Fibroblast of lung (primary cell): ENCODE results near the gene TRIM26. TPM values are rescaled to one million over a fixed set of nuclear protein-coding genes. Genes with fewer than 3 reads are reported as not detected.

ENCODE experiments used
- DNase-seq, 2 donors: peaks; one replicate each; pipeline versions ENCODE4 v3.0.0 to v3.0.0-alpha.2; 2010; ENCODE audit warnings: low read depth in 2 of 2
- H2AFZ ChIP-seq: 2 replicates; pipeline ENCODE4 v1.5.1; 2012; ENCODE audit warnings: low read length, control low read depth, inconsistent platforms
- H3K27ac ChIP-seq: 2 replicates; pipeline ENCODE4 v1.5.1; 2011; ENCODE audit warnings: low read length, control low read depth; ENCODE audit not compliant: insufficient read depth
- H3K27me3 ChIP-seq: 2 replicates; pipeline ENCODE4 v1.5.1; 2011; ENCODE audit warnings: mild to moderate bottlenecking, low read length; ENCODE audit not compliant: control insufficient read depth, insufficient read depth
- H3K36me3 ChIP-seq: 2 replicates; pipeline ENCODE4 v1.5.1; 2011; ENCODE audit warnings: low read length; ENCODE audit not compliant: control insufficient read depth, insufficient read depth
- H3K4me1 ChIP-seq: 2 replicates; pipeline ENCODE4 v1.5.1; 2011; ENCODE audit warnings: low read length; ENCODE audit not compliant: control insufficient read depth, insufficient read depth; ENCODE audit errors: extremely low read depth
- H3K4me2 ChIP-seq: 2 replicates; pipeline ENCODE4 v1.5.1; 2011; ENCODE audit warnings: low read length, control low read depth; ENCODE audit not compliant: insufficient read depth; ENCODE audit errors: extremely low read depth
- H3K4me3 ChIP-seq, 4 experiments: fragments of 200-600 bp in 1 of 4; sonication (generic) in 1 of 4; replicated peaks in 1 of 4; 2 replicates each; pipeline ENCODE4 v1.5.1; 2011 to 2016; ENCODE audit warnings: low read length in 4 of 4, low read depth in 3 of 4, mild to moderate bottlenecking in 3 of 4, control low read depth in 2 of 4, inconsistent platforms in 1 of 4, mixed read lengths in 1 of 4; ENCODE audit not compliant: insufficient read depth in 1 of 4; ENCODE audit errors: control extremely low read depth in 1 of 4
- H3K79me2 ChIP-seq: 2 replicates; pipeline ENCODE4 v1.5.1; 2012; ENCODE audit warnings: mild to moderate bottlenecking, low read length, inconsistent platforms; ENCODE audit not compliant: control insufficient read depth, insufficient read depth
- H3K9ac ChIP-seq: 2 replicates; pipeline ENCODE4 v1.5.1; 2011; ENCODE audit warnings: mild to moderate bottlenecking, low read length, control low read depth; ENCODE audit not compliant: insufficient read depth
- H3K9me3 ChIP-seq: 2 replicates; pipeline ENCODE4 v1.5.1; 2012; ENCODE audit warnings: low read depth, low read length; ENCODE audit not compliant: control insufficient read depth, insufficient read depth
- H4K20me1 ChIP-seq: 2 replicates; pipeline ENCODE4 v1.5.1; 2011; ENCODE audit warnings: low read length; ENCODE audit not compliant: control insufficient read depth, insufficient read depth; ENCODE audit errors: extremely low read depth
- CTCF ChIP-seq, 2 donors: IDR thresholded peaks in 1 of 2; conservative IDR thresholded peaks in 1 of 2; 1 replicate in 1 of 2; 2 replicates in 1 of 2; pipeline ENCODE4 v1.5.1; 2011 to 2012; ENCODE audit warnings: low read length in 2 of 2, control low read depth in 1 of 2, inconsistent platforms in 1 of 2, low read depth in 1 of 2, mild to moderate bottlenecking in 1 of 2
- EZH2 ChIP-seq: IDR thresholded peaks from 2 replicates; pipeline ENCODE4 v1.5.1; 2012; ENCODE audit warnings: low read length, control low read depth, mild to moderate bottlenecking; ENCODE audit errors: missing control alignments
- polyA plus RNA-seq, 2 donors: library from polyadenylated mRNA; depleted of rRNA in 1 of 2; stranded (reverse) in 1 of 2; unstranded in 1 of 2; fragments of >200 nt; gene quantifications; 2 replicates each; pipeline ENCODE4 v1.2.1, GENCODE V29; 2011 to 2012; ENCODE audit warnings: missing spikeins in 1 of 2
- total RNA-seq: library from RNA; depleted of rRNA; stranded (reverse); fragments of >200 nt; gene quantifications from 2 replicates; pipeline ENCODE4 v1.2.1, GENCODE V29; 2014

The TRIM26 gene
- total and polyA plus RNA-seq, 2 donors (not counting 1 experiment from before 2014, with no cell fraction given): 18.8 to 22.5 TPM

GRCh38 chr6:30136570-30137286, 76.5 kb downstream of the TRIM26 start:
- Histone ChIP-seq H3K4me2 (no peak overlapping the region), H3K79me2 (no peaks in the 10 kb centered on the region), H3K36me3 (no peaks in the 10 kb centered on the region), H2AFZ (no peak overlapping the region), H4K20me1 (no peaks in the 10 kb centered on the region), H3K9me3 (no peaks in the 10 kb centered on the region), H3K4me3 (no peak overlapping the region), H3K4me1 (no peaks in the 10 kb centered on the region), H3K9ac (no peak overlapping the region), H3K27ac (no peak overlapping the region), H3K27me3 (peaks cover 16% of the 10 kb centered on the region)
- TF ChIP-seq EZH2 (no peak), CTCF (conservative IDR thresholded peaks at IDR 0.05 in 1 of 2, IDR thresholded peaks at IDR 0.05 in 1 of 2; ENCODE audit: low read depth in 1 of 2, low read length in 2 of 2) (no peak)
- DNase-seq: no peak

GRCh38 chr6:30135757-30136156, 77.4 kb downstream of the TRIM26 start, which contains the start of gene TRIM40:
TSS of gene TRIM40 (plus strand) at chr6:30136140. CDS start at chr6:30137037, 897 bp downstream.
- Histone ChIP-seq H3K36me3 (no peaks in the 10 kb centered on the region), H3K4me3 (no peak within 1 kb of the TSS), H3K4me2 (no peak within 1 kb of the TSS), H3K79me2 (no peaks in the 10 kb centered on the region), H3K4me1 (no peaks in the 10 kb centered on the region), H3K27ac (no peak within 1 kb of the TSS), H3K9ac (no peak within 1 kb of the TSS), H4K20me1 (no peaks in the 10 kb centered on the region), H2AFZ (no peak within 1 kb of the TSS), H3K27me3 (peaks cover 20% of the 10 kb centered on the region), H3K9me3 (no peaks in the 10 kb centered on the region)
- TF ChIP-seq CTCF (conservative IDR thresholded peaks at IDR 0.05 in 1 of 2, IDR thresholded peaks at IDR 0.05 in 1 of 2; ENCODE audit: low read depth in 1 of 2, low read length in 2 of 2): no peak
- TF ChIP-seq EZH2: no peak
- DNase-seq: no peak

- TF ChIP-seq EZH2 (no peak), CTCF (conservative IDR thresholded peaks at IDR 0.05 in 1 of 2, IDR thresholded peaks at IDR 0.05 in 1 of 2; ENCODE audit: low read depth in 1 of 2, low read length in 2 of 2) (no peak)
- Histone ChIP-seq H3K36me3 (no peaks in the 10 kb centered on the region), H3K9me3 (no peaks in the 10 kb centered on the region), H2AFZ (no peak overlapping the region), H4K20me1 (no peaks in the 10 kb centered on the region), H3K27ac (no peak overlapping the region), H3K4me1 (no peaks in the 10 kb centered on the region), H3K9ac (no peak overlapping the region), H3K27me3 (peaks cover 25% of the 10 kb centered on the region), H3K4me2 (no peak overlapping the region), H3K79me2 (no peaks in the 10 kb centered on the region), H3K4me3 (no peak overlapping the region)
- no peak for DNase-seq
These were observed 78.1 kb downstream of the TRIM26 start for GRCh38 chr6:30135147-30135546.

Other genes with a start within 250 kb of the TRIM26 start
- gene POLR1H, start 152.1 kb downstream of the TRIM26 start, total RNA-seq: 42.1 and 46.1 TPM in 2 replicates
- 21.1 and 25.0 TPM in 2 replicates for gene POLR1H, start 152.1 kb downstream of the TRIM26 start, polyA plus RNA-seq
- 13.9 and 16.8 TPM in 2 replicates for gene PPP1R11, start 146.2 kb downstream of the TRIM26 start, total RNA-seq
- gene PPP1R11, start 146.2 kb downstream of the TRIM26 start, polyA plus RNA-seq: 52.4 and 53.6 TPM in 2 replicates
- gene RNF39, start 137.6 kb downstream of the TRIM26 start, total RNA-seq: not detected in 2 replicates
- gene RNF39, start 137.6 kb downstream of the TRIM26 start, polyA plus RNA-seq: not detected in 2 replicates
- not detected in 2 replicates for gene TRIM31, start 100.3 kb downstream of the TRIM26 start, total RNA-seq
- gene TRIM31, start 100.3 kb downstream of the TRIM26 start, polyA plus RNA-seq: not detected in 2 replicates
- gene TRIM40, start 77.3 kb downstream of the TRIM26 start, total RNA-seq: not detected in 2 replicates
- not detected in 2 replicates for gene TRIM40, start 77.3 kb downstream of the TRIM26 start, polyA plus RNA-seq
- gene TRIM10, start 52.2 kb downstream of the TRIM26 start, total RNA-seq: not detected in 2 replicates
- gene TRIM10, start 52.2 kb downstream of the TRIM26 start, polyA plus RNA-seq: not detected in 2 replicates
- gene TRIM15, start 49.9 kb downstream of the TRIM26 start, total RNA-seq: not detected in 2 replicates
- gene TRIM15, start 49.9 kb downstream of the TRIM26 start, polyA plus RNA-seq: not detected in 2 replicates
- gene TRIM39, start 113.5 kb upstream of the TRIM26 start, total RNA-seq: 10.3 and 11.9 TPM in 2 replicates
- 6.7 and 7.8 TPM in 2 replicates for gene TRIM39, start 113.5 kb upstream of the TRIM26 start, polyA plus RNA-seq
- gene RPP21, start 131.8 kb upstream of the TRIM26 start, total RNA-seq: 30.2 and 34.7 TPM in 2 replicates
- gene RPP21, start 131.8 kb upstream of the TRIM26 start, polyA plus RNA-seq: 16.7 and 20.5 TPM in 2 replicates